Measurements from ENCODE around the gene CSNK2A2. TPM values are rescaled to one million over a fixed set of nuclear protein-coding genes. Genes with fewer than 3 reads are reported as not detected.

CSNK2A2 gene
- polyA plus RNA-seq, 1 experiment = 43.8 TPM

- DNase-seq (ENCODE audit: low read depth, low spot score) = no peak
- CTCF ChIA-PET = no interaction called here
- Histone ChIP-seq H3K27ac (ENCODE audit: low read depth, low read length) (no peak overlapping the region), H3K27me3 (ENCODE audit: control insufficient read depth, insufficient read depth, low read length) (no peaks in the 10 kb centered on the region), H3K9me3 (ENCODE audit: control insufficient read depth, insufficient read depth, low read length) (no peaks in the 10 kb centered on the region), H3K4me3 (ENCODE audit: low read depth, low read length) (no peak overlapping the region)
- POLR2A ChIA-PET = no interaction called here
- no peak for TF ChIP-seq CTCF (IDR thresholded peaks at IDR 0.05; ENCODE audit: low read depth, low read length)
Observed at GRCh38 chr16:58158725-58159124, 39.2 kb downstream of the CSNK2A2 start.

- H3K4me3 ChIP-seq (ENCODE audit: low read depth, low read length) = no peak overlapping the region
- no peaks in the 10 kb centered on the region for H3K9me3 ChIP-seq (ENCODE audit: control insufficient read depth, insufficient read depth, low read length)
- no peak for TF ChIP-seq CTCF (IDR thresholded peaks at IDR 0.05; ENCODE audit: low read depth, low read length)
- CTCF ChIA-PET = no interaction called here
- POLR2A ChIA-PET = no interaction called here
- H3K27ac ChIP-seq (ENCODE audit: low read depth, low read length) = no peak overlapping the region
- no peak for DNase-seq (ENCODE audit: low read depth, low spot score)
- H3K27me3 ChIP-seq (ENCODE audit: control insufficient read depth, insufficient read depth, low read length) = no peaks in the 10 kb centered on the region
Observed at GRCh38 chr16:58157951-58158540, 39.9 kb downstream of the CSNK2A2 start.

- POLR2A ChIA-PET = no interaction called here
- no peak overlapping the region for H3K27ac ChIP-seq (ENCODE audit: low read depth, low read length)
- H3K27me3 ChIP-seq (ENCODE audit: control insufficient read depth, insufficient read depth, low read length) = no peaks in the 10 kb centered on the region
- CTCF ChIA-PET = no interaction called here
- no peaks in the 10 kb centered on the region for H3K9me3 ChIP-seq (ENCODE audit: control insufficient read depth, insufficient read depth, low read length)
- H3K4me3 ChIP-seq (ENCODE audit: low read depth, low read length) = no peak overlapping the region
- no peak for TF ChIP-seq CTCF (IDR thresholded peaks at IDR 0.05; ENCODE audit: low read depth, low read length)
- DNase-seq (ENCODE audit: low read depth, low spot score) = no peak
Observed at GRCh38 chr16:58157239-58157638, 40.7 kb downstream of the CSNK2A2 start.

- Histone ChIP-seq H3K9me3 (ENCODE audit: control insufficient read depth, insufficient read depth, low read length) (no peaks in the 10 kb centered on the region), H3K27ac (ENCODE audit: low read depth, low read length) (no peak overlapping the region), H3K4me3 (ENCODE audit: low read depth, low read length) (no peak overlapping the region), H3K27me3 (ENCODE audit: control insufficient read depth, insufficient read depth, low read length) (no peaks in the 10 kb centered on the region)
- DNase-seq (ENCODE audit: low read depth, low spot score) = no peak
- no peak for TF ChIP-seq CTCF (IDR thresholded peaks at IDR 0.05; ENCODE audit: low read depth, low read length)
- ChIA-PET POLR2A (interaction anchor here (0.7 kb wide), 1 partner anchor 10 kb away, joined by 5 read pairs; no protein-coding TSS in a partner anchor), CTCF (interaction anchor here (0.9 kb wide), 1 partner anchor 28 kb away, joined by 3 read pairs; no protein-coding TSS in a partner anchor)
Observed at GRCh38 chr16:58155839-58156238, 42.1 kb downstream of the CSNK2A2 start.

- POLR2A ChIA-PET = no interaction called here
Observed at GRCh38 chr16:58154345-58154744, 43.6 kb downstream of the CSNK2A2 start.

More at GRCh38 chr16:58154345-58154744, 43.6 kb downstream of the CSNK2A2 start:
- no peak for DNase-seq (ENCODE audit: low read depth, low spot score)
- no peak overlapping the region for H3K4me3 ChIP-seq (ENCODE audit: low read depth, low read length)
- CTCF ChIA-PET = interaction anchor here (1.1 kb wide), 1 partner anchor 154 kb away, joined by 3 read pairs; the partner anchor contains the start of gene ZNF319
- H3K27ac ChIP-seq (ENCODE audit: low read depth, low read length) = no peak overlapping the region
- H3K27me3 ChIP-seq (ENCODE audit: control insufficient read depth, insufficient read depth, low read length) = no peaks in the 10 kb centered on the region
- TF ChIP-seq CTCF (IDR thresholded peaks at IDR 0.05; ENCODE audit: low read depth, low read length) = no peak
- H3K9me3 ChIP-seq (ENCODE audit: control insufficient read depth, insufficient read depth, low read length) = no peaks in the 10 kb centered on the region
